NCI-H2227 (cell line): ENCODE data around the gene RHBDD1.
A peak's percentile ranks its signal among the peaks of the same experiment; 100 is the strongest.
"Not testable (repeated sequence)": the region's sequence is repeated elsewhere in the genome, so short reads cannot be mapped to it uniquely, and the experiment has no call there.

Experiments
- DNase-seq: peaks from one replicate; lab custom pipeline; 2025; ENCODE audit not compliant: unreplicated experiment; lab: John Stamatoyannopoulos, UW

RHBDD1 gene

DNA sequence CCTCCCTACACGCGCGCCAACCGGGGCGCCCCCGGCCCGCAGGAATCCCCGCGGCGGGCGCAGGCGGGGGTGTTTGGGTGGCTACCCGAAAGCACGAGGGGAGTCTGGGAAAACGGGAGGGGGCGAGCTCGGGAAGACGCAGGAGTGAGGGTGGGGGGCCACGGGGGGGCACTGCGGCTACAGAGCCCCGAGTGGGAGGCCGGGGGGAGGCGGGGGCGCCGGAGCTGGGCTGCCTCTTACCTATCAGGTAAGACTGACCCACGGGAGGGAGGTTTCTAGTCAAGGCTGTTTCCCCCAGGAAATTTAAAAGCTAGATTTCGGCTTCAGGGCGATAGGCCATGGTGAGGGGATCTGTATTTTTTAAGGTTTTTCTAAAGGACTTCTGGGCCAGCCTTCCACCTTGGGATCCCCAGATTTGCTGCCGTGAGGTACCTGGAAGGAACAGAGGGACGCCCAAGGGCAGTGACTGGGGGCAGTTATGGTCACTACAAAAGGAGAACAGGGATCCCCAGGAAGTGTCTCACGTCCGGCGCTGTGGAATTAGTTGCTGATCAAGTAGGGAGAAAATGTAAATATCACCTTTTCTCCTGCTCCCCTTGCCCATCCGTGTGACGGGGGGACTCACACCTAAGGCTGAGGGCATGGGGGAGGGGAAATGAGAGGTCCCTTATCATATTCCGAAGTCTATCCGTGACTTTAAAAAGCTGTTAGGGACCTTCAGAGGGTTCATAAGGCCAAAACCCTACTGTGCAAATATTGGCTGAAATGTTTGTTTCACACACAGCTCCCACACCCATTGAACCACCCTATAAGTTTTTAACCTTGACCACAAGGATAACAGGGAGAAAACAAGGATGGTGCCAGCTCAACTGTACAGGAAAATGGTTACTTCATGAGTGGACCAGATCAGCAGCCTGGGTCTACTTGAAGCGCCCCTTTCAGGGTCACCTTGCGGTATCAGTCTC is 35.6 kb upstream of the RHBDD1 start:
- DNase-seq: peak; percentile 57

- peak; percentile 94 for DNase-seq
Observed at GRCh38 chr2:226800941-226801784, 34.7 kb upstream of the RHBDD1 start.

DNA sequence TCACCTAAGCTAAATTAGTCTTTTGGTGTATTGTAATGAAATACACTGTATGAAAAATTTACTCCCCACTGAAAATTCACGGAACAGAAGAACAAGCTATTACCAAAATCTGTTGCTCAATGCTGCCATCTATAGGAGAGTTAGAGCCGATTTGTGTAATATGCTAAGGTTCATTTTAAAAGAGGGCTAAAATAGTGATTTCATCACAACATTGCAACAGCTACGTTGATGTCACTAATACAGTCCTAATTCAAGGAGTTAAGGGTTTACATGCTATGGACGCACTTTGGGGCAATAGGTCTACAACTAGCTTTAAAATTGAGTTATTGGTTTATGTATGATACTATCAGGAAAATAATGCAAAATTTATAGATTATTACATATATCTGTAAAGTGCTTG is 33.3 kb upstream of the RHBDD1 start:
- peak; percentile 82 for DNase-seq

DNA sequence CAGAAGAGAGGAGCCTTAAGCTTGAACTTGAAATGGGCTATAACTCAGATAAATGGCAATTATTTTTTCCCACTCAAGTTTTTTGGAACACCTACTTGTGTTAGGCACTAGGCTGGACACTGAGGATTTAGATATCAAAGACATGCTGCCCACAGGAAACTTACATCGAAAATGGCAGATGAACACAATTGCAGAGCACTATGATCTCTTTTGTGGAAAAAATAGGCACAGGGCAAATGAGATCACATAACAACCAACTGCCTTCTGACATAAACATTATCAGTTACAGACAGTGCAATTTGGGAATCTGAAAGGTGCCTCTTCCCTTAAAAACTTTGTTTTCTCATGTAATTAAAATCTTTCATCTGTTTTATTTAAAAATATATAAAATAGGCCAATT is 32.4 kb upstream of the RHBDD1 start:
- DNase-seq: no peak

DNA sequence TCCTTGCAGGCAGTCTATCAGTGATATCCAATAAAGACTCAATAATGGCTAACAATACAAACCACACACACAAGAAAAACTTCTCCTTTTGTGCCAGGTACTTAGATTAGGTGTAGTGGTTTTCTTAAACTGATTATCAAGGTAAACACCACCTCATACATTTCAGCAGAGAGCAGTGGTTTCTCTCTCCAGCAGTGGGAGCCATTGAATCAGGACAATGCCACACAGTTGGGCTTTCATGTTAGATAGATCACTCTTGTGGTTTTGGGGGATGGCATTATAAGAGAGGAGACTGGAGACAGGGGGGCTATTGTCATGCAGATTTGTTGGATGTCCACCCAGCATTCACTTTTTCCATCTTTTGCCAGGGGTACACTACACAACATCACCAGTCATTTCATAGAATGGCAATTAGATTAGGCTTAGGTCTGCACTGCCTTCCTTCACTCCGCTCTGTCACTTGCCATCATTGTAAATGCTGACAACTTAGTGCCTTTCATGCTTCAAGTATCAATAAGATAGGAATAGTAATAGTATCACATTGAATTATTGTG is 22.6 kb upstream of the RHBDD1 start:
- peak; percentile 18 for DNase-seq

DNA sequence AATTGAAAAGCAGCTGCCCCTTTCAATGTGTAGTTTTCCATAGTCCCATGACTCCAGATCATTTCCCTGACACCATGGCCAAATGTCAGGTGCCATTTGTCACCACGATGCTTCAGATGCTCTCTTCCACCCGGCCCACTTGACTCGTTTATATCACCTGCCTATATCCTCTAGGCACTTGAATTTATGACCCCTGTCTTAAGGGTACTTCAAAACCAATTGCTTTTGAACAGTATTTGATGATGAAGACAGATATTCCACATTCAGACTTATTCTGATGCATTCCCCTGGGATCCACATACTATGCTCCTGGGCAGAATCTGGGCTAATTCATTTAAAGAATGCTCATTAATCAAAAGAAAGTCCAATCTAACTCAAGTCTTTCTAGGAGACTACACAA is 16.9 kb upstream of the RHBDD1 start:
- DNase-seq: peak; percentile 13

DNA sequence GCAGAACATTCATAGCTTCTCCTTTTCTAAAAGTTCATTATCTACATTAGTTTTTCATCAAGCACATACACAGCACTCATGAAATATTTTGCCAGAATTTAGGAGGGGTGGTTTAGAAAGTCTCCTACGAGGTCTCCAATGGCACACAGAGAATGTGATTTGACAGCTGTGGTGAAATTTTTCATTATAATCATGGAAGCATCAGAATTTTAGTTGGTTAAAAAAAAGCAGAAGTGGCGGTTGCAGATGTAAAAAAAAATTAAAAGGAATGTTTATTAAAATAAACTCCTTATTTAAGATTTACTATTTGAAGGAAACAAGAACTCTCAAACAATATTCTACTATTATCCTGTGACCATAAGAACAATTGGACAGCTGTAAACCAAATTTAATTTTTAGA is 10.8 kb upstream of the RHBDD1 start:
- DNase-seq: no peak

DNA sequence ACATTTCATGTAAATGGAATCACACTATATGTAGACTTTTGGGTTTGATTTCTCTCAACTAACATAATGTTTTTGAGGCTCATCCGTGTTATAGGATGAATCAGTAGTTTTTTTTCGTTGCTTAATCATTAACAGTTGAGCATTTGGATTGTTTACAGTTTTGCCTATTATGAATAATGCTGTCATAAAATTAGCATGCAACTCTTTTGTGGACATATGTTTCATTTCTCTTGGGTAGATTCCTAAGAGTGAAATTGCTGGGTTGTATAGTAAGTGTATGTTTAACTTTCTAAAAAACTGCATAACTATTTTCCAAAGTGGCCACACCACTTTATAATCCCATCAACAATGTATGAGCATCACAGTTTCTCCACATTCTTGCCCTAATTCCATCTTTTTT is 7.7 kb upstream of the RHBDD1 start:
- DNase-seq: no peak

DNA sequence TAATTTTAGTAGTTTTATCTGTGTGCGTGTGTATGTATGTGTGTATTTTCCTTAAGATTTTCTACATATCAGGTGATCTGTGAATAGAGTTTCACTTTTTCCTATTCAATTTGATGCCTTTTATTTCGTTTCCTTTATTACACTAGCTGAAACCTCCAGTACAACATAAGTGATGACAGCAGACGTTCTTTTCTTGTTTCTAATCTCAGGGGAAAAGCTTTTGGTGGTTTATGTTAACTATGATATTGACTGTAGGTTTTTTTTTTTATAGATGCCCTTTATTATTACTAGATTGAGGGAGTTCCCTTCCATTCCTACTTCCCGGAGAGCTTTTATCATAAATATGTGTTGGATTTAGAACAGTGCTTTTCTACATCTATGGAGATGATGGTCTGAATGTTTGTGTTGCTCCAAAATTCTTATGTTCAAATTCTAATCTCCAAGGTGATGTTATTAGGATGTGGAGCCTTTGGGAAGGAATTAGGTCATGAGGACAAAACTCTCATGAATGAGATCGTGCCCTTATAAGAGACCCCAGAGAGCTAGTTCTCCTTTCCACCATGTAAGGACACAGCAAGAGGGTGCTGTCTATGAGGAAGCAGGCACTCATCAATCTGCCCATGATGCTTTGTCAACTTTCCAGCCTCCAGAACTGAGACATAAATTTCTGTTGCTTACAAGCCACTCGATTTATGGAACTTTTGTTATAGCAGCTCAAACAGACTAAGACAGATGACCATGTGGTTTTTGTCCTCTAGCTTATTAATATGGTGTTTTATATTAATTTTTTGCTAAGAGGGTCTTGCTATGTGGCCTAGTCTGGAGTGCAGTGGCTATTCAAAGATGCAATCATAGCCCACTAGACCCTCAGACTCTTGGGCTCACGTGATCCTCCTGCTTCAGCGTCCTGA is 5.9 kb upstream of the RHBDD1 start:
- DNase-seq: no peak

GRCh38 chr2:226831266-226831665 is 4.6 kb upstream of the RHBDD1 start:
- DNase-seq: no peak

- DNase-seq: no peak
Observed at GRCh38 chr2:226832061-226832460, 3.8 kb upstream of the RHBDD1 start.

DNA sequence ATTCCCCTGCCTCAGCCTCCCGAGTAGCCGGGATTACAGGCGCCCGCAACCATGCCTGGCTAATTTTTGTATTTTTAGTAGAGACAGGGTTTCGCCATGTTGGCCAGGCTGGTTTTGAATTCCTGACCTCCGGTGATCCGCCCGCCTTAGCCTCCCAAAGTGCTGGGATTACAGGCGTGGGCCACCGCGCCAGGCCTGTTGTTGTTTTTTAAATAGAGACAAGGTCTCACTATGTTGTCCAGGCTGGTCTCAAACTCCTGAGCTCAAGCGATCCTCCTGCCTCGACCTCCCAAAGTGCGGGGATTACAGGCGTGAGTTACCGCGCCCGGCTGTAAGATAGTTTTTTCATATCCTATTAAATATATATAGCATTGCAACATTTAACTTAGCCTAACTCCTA is 974 bp upstream of the RHBDD1 start:
- DNase-seq: not testable (repeated sequence)

GRCh38 chr2:226835420-226835795 is 446 bp upstream of the RHBDD1 start:
- peak; percentile 84 for DNase-seq

DNA sequence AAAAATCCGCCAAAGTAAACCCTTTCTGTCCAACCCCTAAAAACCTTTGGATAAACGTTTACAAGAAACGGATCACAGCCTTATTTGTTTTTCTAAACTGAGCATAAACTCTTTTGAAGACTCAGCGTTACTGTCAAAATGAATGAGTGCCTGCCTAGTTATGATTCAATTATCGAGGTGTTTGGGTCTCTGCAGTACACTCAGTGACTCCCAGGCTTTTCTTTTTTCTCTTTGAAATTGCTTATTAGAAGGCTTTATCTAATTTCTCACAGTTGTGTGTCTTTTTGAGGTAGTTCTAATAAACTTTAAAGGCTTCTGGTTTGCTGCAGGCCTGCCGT is 663 bp downstream of the RHBDD1 start:
- DNase-seq: no peak

GRCh38 chr2:226837334-226837733 is 1.5 kb downstream of the RHBDD1 start:
- no peak for DNase-seq

DNA sequence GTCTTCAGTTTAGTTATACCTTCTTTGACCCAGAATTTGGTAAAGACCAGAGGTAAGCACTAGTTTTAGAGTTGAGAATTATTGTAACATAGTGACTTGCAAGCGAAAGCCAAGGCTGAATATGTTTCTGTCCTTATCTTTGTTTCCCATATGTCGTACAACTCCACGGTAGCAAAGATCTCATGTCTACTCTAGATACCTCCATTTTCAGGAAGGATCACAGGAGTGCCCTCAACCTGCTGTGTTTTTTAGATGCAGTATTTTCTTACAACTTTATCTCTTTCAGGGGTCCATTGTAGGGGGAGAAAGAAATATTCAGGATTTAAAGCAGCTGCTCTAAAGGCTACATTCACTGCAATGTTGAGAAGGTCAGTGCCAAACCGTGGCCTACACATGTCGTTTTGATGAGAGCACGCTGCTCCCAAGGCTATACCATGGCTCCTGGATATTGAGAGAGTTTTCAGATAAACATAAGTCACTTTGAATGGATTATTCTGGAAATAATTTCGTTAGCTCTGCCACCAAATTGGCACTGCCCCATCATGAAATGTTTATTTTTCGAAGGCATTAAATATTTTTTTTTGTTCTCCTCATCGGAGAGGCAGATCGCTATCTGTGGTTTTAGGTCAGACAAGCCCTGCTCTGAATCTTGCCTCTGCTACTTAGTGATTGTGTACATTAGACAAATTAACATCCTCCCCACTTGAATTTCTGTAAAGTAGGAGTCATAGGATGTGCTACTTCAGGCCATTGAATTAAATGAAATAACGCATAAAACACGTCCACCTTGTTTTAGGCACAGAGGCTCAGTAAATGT is 2.1 kb downstream of the RHBDD1 start:
- DNase-seq: no peak

GRCh38 chr2:226838722-226839121 is 2.9 kb downstream of the RHBDD1 start:
- no peak for DNase-seq

GRCh38 chr2:226839161-226839560 is 3.3 kb downstream of the RHBDD1 start:
- peak; percentile 9 for DNase-seq

DNA sequence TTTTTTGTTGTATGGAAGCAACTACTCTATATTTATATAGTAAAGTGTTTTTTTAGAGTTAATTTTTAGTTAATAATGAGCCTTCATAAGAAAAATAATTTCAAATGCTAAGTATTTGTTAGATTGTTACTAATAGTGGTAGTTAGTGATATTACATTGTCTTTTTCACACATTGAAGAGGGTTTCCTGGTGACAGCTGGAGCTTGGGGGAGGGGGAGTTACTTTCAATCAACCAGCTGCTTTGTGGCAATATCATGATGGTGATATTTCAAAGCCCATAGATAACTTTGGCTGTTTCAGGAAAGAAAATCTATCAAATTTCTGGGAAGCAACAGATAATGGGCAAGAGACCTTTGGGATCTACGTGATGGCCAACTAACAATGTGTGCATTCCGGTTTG is 4.1 kb downstream of the RHBDD1 start:
- no peak for DNase-seq

DNA sequence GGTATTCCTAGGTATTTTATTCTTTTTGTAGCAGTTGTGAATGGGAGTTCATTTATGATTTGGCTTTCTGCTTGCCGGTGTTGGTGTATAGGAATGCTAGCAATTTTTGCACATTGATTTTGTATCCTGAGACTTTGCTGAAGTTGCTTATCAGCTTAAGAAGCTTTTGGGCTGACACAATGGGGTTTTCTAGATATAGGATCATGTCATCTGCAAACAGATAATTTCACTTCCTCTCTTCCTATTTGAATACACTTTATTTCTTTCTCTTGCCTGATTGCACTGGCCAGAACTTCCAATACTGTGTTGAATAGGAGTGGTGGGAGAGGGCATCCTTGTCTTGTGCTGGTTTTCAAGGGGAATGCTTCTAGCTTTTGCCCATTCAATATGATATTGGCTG is 7.1 kb downstream of the RHBDD1 start:
- DNase-seq: not testable (repeated sequence)
